ENCODE results near the gene BHLHA9. TPM values are rescaled to one million over a fixed set of nuclear protein-coding genes. Genes with fewer than 3 reads are reported as not detected.

The BHLHA9 gene
- total and polyA plus RNA-seq, 2 of the 8 experiments (the other 6 are each of a cell fraction or from before 2014, with no cell fraction given): 0.29 to 0.34 TPM

- TF ChIP-seq, protein P1, sequence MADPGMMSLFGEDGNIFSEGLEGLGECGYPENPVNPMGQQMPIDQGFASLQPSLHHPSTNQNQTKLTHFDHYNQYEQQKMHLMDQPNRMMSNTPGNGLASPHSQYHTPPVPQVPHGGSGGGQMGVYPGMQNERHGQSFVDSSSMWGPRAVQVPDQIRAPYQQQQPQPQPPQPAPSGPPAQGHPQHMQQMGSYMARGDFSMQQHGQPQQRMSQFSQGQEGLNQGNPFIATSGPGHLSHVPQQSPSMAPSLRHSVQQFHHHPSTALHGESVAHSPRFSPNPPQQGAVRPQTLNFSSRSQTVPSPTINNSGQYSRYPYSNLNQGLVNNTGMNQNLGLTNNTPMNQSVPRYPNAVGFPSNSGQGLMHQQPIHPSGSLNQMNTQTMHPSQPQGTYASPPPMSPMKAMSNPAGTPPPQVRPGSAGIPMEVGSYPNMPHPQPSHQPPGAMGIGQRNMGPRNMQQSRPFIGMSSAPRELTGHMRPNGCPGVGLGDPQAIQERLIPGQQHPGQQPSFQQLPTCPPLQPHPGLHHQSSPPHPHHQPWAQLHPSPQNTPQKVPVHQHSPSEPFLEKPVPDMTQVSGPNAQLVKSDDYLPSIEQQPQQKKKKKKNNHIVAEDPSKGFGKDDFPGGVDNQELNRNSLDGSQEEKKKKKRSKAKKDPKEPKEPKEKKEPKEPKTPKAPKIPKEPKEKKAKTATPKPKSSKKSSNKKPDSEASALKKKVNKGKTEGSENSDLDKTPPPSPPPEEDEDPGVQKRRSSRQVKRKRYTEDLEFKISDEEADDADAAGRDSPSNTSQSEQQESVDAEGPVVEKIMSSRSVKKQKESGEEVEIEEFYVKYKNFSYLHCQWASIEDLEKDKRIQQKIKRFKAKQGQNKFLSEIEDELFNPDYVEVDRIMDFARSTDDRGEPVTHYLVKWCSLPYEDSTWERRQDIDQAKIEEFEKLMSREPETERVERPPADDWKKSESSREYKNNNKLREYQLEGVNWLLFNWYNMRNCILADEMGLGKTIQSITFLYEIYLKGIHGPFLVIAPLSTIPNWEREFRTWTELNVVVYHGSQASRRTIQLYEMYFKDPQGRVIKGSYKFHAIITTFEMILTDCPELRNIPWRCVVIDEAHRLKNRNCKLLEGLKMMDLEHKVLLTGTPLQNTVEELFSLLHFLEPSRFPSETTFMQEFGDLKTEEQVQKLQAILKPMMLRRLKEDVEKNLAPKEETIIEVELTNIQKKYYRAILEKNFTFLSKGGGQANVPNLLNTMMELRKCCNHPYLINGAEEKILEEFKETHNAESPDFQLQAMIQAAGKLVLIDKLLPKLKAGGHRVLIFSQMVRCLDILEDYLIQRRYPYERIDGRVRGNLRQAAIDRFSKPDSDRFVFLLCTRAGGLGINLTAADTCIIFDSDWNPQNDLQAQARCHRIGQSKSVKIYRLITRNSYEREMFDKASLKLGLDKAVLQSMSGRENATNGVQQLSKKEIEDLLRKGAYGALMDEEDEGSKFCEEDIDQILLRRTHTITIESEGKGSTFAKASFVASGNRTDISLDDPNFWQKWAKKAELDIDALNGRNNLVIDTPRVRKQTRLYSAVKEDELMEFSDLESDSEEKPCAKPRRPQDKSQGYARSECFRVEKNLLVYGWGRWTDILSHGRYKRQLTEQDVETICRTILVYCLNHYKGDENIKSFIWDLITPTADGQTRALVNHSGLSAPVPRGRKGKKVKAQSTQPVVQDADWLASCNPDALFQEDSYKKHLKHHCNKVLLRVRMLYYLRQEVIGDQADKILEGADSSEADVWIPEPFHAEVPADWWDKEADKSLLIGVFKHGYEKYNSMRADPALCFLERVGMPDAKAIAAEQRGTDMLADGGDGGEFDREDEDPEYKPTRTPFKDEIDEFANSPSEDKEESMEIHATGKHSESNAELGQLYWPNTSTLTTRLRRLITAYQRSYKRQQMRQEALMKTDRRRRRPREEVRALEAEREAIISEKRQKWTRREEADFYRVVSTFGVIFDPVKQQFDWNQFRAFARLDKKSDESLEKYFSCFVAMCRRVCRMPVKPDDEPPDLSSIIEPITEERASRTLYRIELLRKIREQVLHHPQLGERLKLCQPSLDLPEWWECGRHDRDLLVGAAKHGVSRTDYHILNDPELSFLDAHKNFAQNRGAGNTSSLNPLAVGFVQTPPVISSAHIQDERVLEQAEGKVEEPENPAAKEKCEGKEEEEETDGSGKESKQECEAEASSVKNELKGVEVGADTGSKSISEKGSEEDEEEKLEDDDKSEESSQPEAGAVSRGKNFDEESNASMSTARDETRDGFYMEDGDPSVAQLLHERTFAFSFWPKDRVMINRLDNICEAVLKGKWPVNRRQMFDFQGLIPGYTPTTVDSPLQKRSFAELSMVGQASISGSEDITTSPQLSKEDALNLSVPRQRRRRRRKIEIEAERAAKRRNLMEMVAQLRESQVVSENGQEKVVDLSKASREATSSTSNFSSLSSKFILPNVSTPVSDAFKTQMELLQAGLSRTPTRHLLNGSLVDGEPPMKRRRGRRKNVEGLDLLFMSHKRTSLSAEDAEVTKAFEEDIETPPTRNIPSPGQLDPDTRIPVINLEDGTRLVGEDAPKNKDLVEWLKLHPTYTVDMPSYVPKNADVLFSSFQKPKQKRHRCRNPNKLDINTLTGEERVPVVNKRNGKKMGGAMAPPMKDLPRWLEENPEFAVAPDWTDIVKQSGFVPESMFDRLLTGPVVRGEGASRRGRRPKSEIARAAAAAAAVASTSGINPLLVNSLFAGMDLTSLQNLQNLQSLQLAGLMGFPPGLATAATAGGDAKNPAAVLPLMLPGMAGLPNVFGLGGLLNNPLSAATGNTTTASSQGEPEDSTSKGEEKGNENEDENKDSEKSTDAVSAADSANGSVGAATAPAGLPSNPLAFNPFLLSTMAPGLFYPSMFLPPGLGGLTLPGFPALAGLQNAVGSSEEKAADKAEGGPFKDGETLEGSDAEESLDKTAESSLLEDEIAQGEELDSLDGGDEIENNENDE (IDR thresholded peaks at IDR 0.05; ENCODE audit: insufficient replicate concordance, low read length): no peak
- TF ChIP-seq RAD21 (IDR thresholded peaks at IDR 0.05 in 1 of 2, conservative IDR thresholded peaks at IDR 0.05 in 1 of 2; ENCODE audit: low read depth in 2 of 2, low read length in 2 of 2) (no peak), ZNF274 (IDR thresholded peaks at IDR 0.05; ENCODE audit: borderline replicate concordance, extremely low read depth, low read length) (no peak)
Measured at GRCh38 chr17:1273492-1274244, 3.4 kb downstream of the BHLHA9 start (continued).
